ENCODE results near the gene OSTF1. TPM values are rescaled to one million over a fixed set of nuclear protein-coding genes. Genes with fewer than 3 reads are reported as not detected.

The OSTF1 gene, protein sequence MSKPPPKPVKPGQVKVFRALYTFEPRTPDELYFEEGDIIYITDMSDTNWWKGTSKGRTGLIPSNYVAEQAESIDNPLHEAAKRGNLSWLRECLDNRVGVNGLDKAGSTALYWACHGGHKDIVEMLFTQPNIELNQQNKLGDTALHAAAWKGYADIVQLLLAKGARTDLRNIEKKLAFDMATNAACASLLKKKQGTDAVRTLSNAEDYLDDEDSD
- total RNA-seq: 88.1 and 101 TPM in 2 replicates

DNA sequence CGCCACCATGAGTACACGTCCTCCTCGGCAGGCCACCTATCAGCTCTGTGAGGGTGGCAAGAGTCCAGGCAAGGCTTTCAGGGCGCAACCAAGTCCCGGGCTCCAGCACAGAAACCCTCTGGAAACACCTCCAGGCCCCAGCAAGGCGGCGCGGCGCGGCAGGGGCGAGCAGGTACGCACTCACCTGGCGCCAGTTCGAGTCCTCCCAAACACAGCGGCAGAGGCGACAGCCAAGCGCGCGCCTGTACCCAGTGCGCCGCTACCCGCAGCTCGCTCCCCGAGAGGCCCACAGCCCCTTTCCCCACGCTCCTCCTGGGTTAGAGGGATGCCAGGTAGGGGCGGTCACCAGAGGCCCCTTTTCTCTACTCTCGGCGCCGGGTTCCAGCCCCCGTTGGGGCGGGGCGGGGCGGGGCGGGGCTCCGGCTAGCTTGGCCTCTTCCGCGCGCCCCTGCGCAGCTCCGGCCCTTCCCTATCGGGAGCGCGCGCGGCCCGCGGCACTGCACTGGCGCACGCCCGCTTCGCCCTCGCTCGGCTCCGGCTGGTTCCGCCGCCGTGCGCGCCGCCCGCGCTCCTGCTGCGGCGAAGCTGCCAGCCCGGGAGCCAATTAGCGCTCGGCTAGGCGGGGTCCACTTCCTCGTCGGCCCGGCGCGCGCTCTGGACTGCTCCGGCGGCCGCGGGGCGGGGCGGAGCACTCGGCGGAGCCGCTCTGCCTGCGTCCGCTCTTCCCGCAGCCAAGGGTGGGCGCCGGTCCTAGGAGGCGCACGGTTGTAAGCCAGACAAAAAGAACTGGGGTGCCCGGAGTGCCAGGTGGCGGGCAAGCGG is at the start of gene OSTF1, which contains the start of gene NMRK1:
TSS of gene OSTF1 (plus strand) at position 691 of the 822 bp plus-strand sequence. CDS start 179 bp downstream, outside the sequence.
TSS of gene NMRK1 (minus strand) at position 332 of the 822 bp plus-strand sequence. CDS start 5,040 bp downstream, outside the sequence.

Other genes with a start within 250 kb of the OSTF1 start
- under 0.01 TPM in 2 replicates for gene TRPM6, start 200.6 kb upstream of the OSTF1 start, total RNA-seq
- 3.1 and 3.6 TPM in 2 replicates for gene C9orf40, start 135.6 kb upstream of the OSTF1 start, total RNA-seq
- 18.2 and 20.0 TPM in 2 replicates for gene CARNMT1, start 60.2 kb upstream of the OSTF1 start, total RNA-seq
- gene NMRK1, start 359 bp upstream of the OSTF1 start, total RNA-seq: 28.6 and 29.7 TPM in 2 replicates

Measured in endothelial cell of coronary artery (primary cell).